Spleen (tissue), 11 donors: ENCODE results near the gene PLEKHB1. TPM values are rescaled to one million over a fixed set of nuclear protein-coding genes. Genes with fewer than 3 reads are reported as not detected.
"Not testable (repeated sequence)": the region's sequence is repeated elsewhere in the genome, so short reads cannot be mapped to it uniquely, and the experiment has no call there.

Experiments
- DNase-seq: peaks from one replicate; pipeline ENCODE4 v3.0.0-alpha.2; 2020
- H3K27ac ChIP-seq, 8 donors: fragments of 200-600 bp; sonication (generic) in 7 of 8; 1 replicate in 4 of 8; 2 replicates in 4 of 8; pipeline versions ENCODE4 v1.5.0 to v1.8.0; 2016 to 2021; ENCODE audit warnings: inconsistent platforms in 4 of 8, mild to moderate bottlenecking in 4 of 8, moderate library complexity in 1 of 8
- H3K27me3 ChIP-seq, 7 donors: fragments of 200-600 bp; sonication (generic) in 6 of 7; replicated peaks in 1 of 7; 1 replicate in 4 of 7; 2 replicates in 3 of 7; pipeline versions ENCODE4 v1.5.0 to v1.8.0; 2016 to 2021; ENCODE audit warnings: inconsistent platforms in 3 of 7, mild to moderate bottlenecking in 1 of 7
- H3K36me3 ChIP-seq, 6 donors: fragments of 200-600 bp; sonication (generic) in 5 of 6; 1 replicate in 4 of 6; 2 replicates in 2 of 6; pipeline versions ENCODE4 v1.5.0 to v1.8.0; 2016 to 2021; ENCODE audit warnings: inconsistent platforms in 2 of 6
- H3K4me1 ChIP-seq, 6 donors: fragments of 200-600 bp; sonication (generic) in 5 of 6; 1 replicate in 3 of 6; 2 replicates in 3 of 6; pipeline versions ENCODE4 v1.5.0 to v1.8.0; 2016 to 2021; ENCODE audit warnings: inconsistent platforms in 3 of 6
- H3K4me3 ChIP-seq, 8 donors: fragments of 200-600 bp; sonication (generic) in 7 of 8; 1 replicate in 4 of 8; 2 replicates in 4 of 8; pipeline versions ENCODE4 v1.5.0 to v1.8.0; 2016 to 2021; ENCODE audit warnings: inconsistent platforms in 4 of 8, mild to moderate bottlenecking in 4 of 8, moderate library complexity in 2 of 8
- H3K9me3 ChIP-seq, 8 donors: fragments of 200-600 bp; sonication (generic) in 7 of 8; 1 replicate in 4 of 8; 2 replicates in 4 of 8; pipeline versions ENCODE4 v1.5.0 to v1.8.0; 2016 to 2021; ENCODE audit warnings: inconsistent platforms in 4 of 8
- CTCF ChIP-seq, 11 experiments: fragments of 200-600 bp in 7 of 11; fragments of 450-650 bp in 4 of 11; sonication (generic) in 4 of 11; IDR thresholded peaks in 8 of 11; conservative IDR thresholded peaks in 3 of 11; 1 replicate in 7 of 11; 2 replicates in 4 of 11; pipeline versions ENCODE4 v1.4.0 to v1.8.0; 2016 to 2021; ENCODE audit warnings: antibody characterized with exemption in 11 of 11, inconsistent platforms in 4 of 11, mild to moderate bottlenecking in 1 of 11
- POLR2A ChIP-seq, 3 donors: fragments of 450-650 bp; IDR thresholded peaks; one replicate each; pipeline ENCODE4 v1.5.1; 2017; ENCODE audit warnings: antibody characterized with exemption in 3 of 3, mild to moderate bottlenecking in 1 of 3
- POLR2AphosphoS5 ChIP-seq, 3 donors: sonication (generic); formaldehyde crosslinking; IDR thresholded peaks; one replicate each; pipeline ENCODE4 v1.5.1; 2017; ENCODE audit warnings: antibody characterized with exemption in 3 of 3
- WGBS, 5 donors: extraction: QIAGEN DNeasy Blood & Tissue Kit in 3 of 5; methylation state at CpG; one replicate each; pipeline versions ENCODE4 v1.1.5 to v1.1.7; 2013 to 2018; 5-methylcytosine and 5-hydroxymethylcytosine counted together
- intact Hi-C: fragments of 100-400 bp; cut with DNase I; formaldehyde crosslinking; loops from one replicate; pipeline ENCODE4 v1.15.0; 2023; ENCODE audit warnings: low total_unique reads
- polyA plus RNA-seq, 3 donors: library from polyadenylated mRNA; stranded (reverse); fragments of 200-250 nt; gene quantifications; one replicate each; pipeline ENCODE4 v1.2.1, GENCODE V29; 2013
- total RNA-seq, 7 donors: library from RNA; depleted of rRNA in 3 of 7; stranded (reverse); fragments of >200 nt in 3 of 7; fragmentation: NEBNext Ultra II Directional in 4 of 7; extraction: Animal tissue kit (Norgen Biotek cat#: 25700) in 4 of 7; gene quantifications; one replicate each; pipeline versions ENCODE4 v1.1.0 to v1.2.1, GENCODE V29; 2016 to 2021
- donor health status: healthy with polysubstance abuse.
- donor health status: DM: no; HTN: no; CAD: no; lungs with moderate emphysema.
- donor health status: DM: no; HTN: no; CAD: no.
- donor health status: Bipolar disorder and iron deficiency.
- donor health status: healthy.
- donor health status: DM: no; HTN: no; CAD: no.
- donor health status: DM: yes; HTN: yes; CAD: no.

PLEKHB1 gene
- total and polyA plus RNA-seq, 10 donors: 2.0 to 12.3 (median 7.5) TPM

DNA sequence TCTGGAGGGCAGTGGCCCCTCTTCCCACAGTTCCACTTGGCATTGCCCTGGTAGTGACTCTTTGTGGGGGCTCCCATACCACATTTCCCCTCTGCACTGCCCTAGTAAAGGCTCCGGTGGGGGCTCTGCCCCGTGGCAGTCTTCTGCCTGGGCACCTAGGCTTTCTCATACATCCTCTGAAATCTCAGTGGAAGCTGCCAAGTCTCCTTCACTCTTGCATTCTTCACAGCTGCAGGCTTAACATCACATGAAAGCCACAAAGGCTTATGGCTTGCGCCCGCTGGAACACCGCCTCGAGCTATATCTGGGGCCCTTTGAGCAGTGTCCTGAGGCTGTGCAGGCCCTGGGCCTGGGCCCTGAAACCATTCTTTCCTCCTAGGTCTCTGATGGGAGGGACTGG is 25.3 kb downstream of the PLEKHB1 start:
- Histone ChIP-seq H3K4me3 (no peak overlapping the region), H3K27me3 (no peaks in the 10 kb centered on the region), H3K9me3 (no peaks in the 10 kb centered on the region), H3K27ac (no peak overlapping the region), H3K4me1 (no peaks in the 10 kb centered on the region), H3K36me3 (peaks cover 0 to 27% (median 4%) of the 10 kb centered on the region in 6 donors)
- no peak for DNase-seq
- intact Hi-C loops: no loop called here
- no peak for TF ChIP-seq POLR2AphosphoS5 (IDR thresholded peaks at IDR 0.05)
- no peak for TF ChIP-seq POLR2A (IDR thresholded peaks at IDR 0.05)
- no peak for TF ChIP-seq CTCF (IDR thresholded peaks at IDR 0.05 in 8 of 11, conservative IDR thresholded peaks at IDR 0.05 in 3 of 11)
- 87 to 96% (median 94%) methylated on average over 6 of the region's 6 CpGs for WGBS, 5 donors

DNA sequence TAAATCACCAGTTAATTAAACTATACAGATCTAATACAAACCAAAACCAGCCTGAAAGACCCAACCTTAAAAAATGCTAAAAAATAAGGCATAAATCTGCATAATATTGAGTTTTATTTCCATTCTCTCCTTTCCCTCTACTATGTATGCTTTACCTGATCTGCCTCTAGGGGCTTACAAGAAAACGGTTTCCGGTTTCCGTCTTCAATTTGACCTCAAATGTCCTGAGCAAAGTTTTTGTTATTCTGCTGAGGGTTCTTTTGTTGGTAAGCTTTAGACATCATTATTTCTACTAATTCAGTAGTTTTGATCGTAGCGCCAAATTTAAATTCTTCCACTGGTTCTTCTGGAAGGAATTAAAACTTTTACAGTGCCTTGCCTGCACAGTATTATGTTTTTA is 30.2 kb downstream of the PLEKHB1 start:
- H3K4me1 ChIP-seq, DNase-seq, H3K4me3 ChIP-seq, H3K9me3 ChIP-seq, H3K27ac ChIP-seq, H3K27me3 ChIP-seq, intact Hi-C loops: not testable (repeated sequence)
- 93 to 97% (median 96%) methylated on average over 5 of the region's 5 CpGs for WGBS, 5 donors
- peaks cover 0 to 76% (median 31%) of the 10 kb centered on the region in 6 donors for H3K36me3 ChIP-seq

DNA sequence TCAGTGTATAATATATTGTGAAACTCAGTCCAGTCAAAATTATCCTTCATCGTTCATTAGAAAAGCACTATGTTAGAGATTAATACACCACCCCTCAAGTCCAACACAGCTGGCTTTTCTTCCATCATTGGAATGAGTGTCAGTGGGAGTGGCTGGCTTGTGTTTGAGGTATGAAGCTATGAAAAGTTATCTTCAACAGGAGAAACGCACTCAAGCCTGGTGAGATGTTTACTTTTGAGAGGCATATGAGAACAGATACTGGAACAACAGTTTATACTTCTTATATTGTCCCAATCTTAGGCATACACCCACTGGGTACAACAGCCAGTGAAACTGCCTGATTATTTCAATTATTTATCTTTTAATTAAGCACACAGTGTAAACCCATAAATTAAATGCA is 34.3 kb downstream of the PLEKHB1 start:
- no peak overlapping the region for H3K27ac ChIP-seq
- WGBS, 5 donors: 84 to 93% (median 90%) methylated on average over 2 of the region's 2 CpGs
- no peaks in the 10 kb centered on the region for H3K27me3 ChIP-seq
- H3K9me3 ChIP-seq: no peaks in the 10 kb centered on the region
- H3K36me3 ChIP-seq: peaks cover 0 to 92% (median 38%) of the 10 kb centered on the region in 6 donors
- no peaks in the 10 kb centered on the region for H3K4me1 ChIP-seq
- intact Hi-C loops: no loop called here
- no peak overlapping the region for H3K4me3 ChIP-seq
- DNase-seq: no peak
- TF ChIP-seq POLR2A (IDR thresholded peaks at IDR 0.05): no peak
- TF ChIP-seq CTCF (IDR thresholded peaks at IDR 0.05 in 8 of 11, conservative IDR thresholded peaks at IDR 0.05 in 3 of 11): no peak
- no peak for TF ChIP-seq POLR2AphosphoS5 (IDR thresholded peaks at IDR 0.05)

- TF ChIP-seq POLR2AphosphoS5 (IDR thresholded peaks at IDR 0.05) (no peak), POLR2A (IDR thresholded peaks at IDR 0.05) (no peak), CTCF (IDR thresholded peaks at IDR 0.05 in 8 of 11, conservative IDR thresholded peaks at IDR 0.05 in 3 of 11) (no peak)
- H3K36me3 ChIP-seq: peaks cover 0 to 88% (median 13%) of the 10 kb centered on the region in 6 donors
- H3K27me3 ChIP-seq: no peaks in the 10 kb centered on the region
- H3K27ac ChIP-seq: no peak overlapping the region
- intact Hi-C loops: no loop called here
- no peaks in the 10 kb centered on the region for H3K9me3 ChIP-seq
- H3K4me1 ChIP-seq: no peaks in the 10 kb centered on the region
- no peak overlapping the region for H3K4me3 ChIP-seq
- WGBS, 5 donors: 94 to 97% (median 95%) methylated on average over 4 of the region's 4 CpGs
- DNase-seq: no peak
Observed at GRCh38 chr11:73693899-73694525, 47.6 kb downstream of the PLEKHB1 start.
